Upper lobe of left lung (tissue), 6 donors: ENCODE measurements around the gene ABCA8. TPM values are rescaled to one million over a fixed set of nuclear protein-coding genes. Genes with fewer than 3 reads are reported as not detected.
A peak's percentile ranks its signal among the peaks of the same experiment; 100 is the strongest.

ENCODE experiments used
- ATAC-seq, 2 donors: fragments of 200-7000 bp; cut with Tn5 transposase; one replicate each; pipeline ENCODE4 v1.9.1; 2022; ENCODE audit warnings: mild to moderate bottlenecking in 2 of 2, moderate library complexity in 2 of 2; ENCODE audit not compliant: low FRiP score in 2 of 2
- DNase-seq, 2 donors: peaks; one replicate each; pipeline ENCODE4 v3.0.0-alpha.2; 2019 to 2020
- H3K27ac ChIP-seq, 4 donors: fragments of 200-600 bp; sonication (generic); one replicate each; pipeline ENCODE4 v1.5.1; 2016 to 2019
- H3K27me3 ChIP-seq, 4 donors: fragments of 200-600 bp; sonication (generic); one replicate each; pipeline ENCODE4 v1.5.1; 2017 to 2019
- H3K36me3 ChIP-seq, 4 donors: fragments of 200-600 bp; sonication (generic); one replicate each; pipeline ENCODE4 v1.5.1; 2016 to 2019
- H3K4me1 ChIP-seq, 4 donors: fragments of 200-600 bp; sonication (generic); one replicate each; pipeline ENCODE4 v1.5.1; 2018 to 2019
- H3K4me3 ChIP-seq, 4 donors: fragments of 200-600 bp; sonication (generic); one replicate each; pipeline ENCODE4 v1.5.1; 2017 to 2019; ENCODE audit warnings: mild to moderate bottlenecking in 2 of 4, moderate library complexity in 1 of 4
- H3K9me3 ChIP-seq, 4 donors: fragments of 200-600 bp; sonication (generic); one replicate each; pipeline ENCODE4 v1.5.1; 2018 to 2019
- EP300 ChIP-seq, 4 donors: sonication (generic); formaldehyde crosslinking; IDR thresholded peaks; one replicate each; pipeline ENCODE4 v1.5.1; 2017; ENCODE audit warnings: antibody characterized with exemption in 4 of 4, control low read depth in 2 of 4
- POLR2A ChIP-seq, 4 donors: fragments of 450-650 bp; IDR thresholded peaks; one replicate each; pipeline ENCODE4 v1.5.1; 2016 to 2017; ENCODE audit warnings: antibody characterized with exemption in 4 of 4, mild to moderate bottlenecking in 2 of 4
- POLR2AphosphoS5 ChIP-seq, 2 donors: sonication (generic); formaldehyde crosslinking; IDR thresholded peaks; one replicate each; pipeline ENCODE4 v1.5.1; 2017; ENCODE audit warnings: antibody characterized with exemption in 2 of 2
- WGBS, 2 donors: methylation state at CpG; one replicate each; pipeline ENCODE4 v1.1.5; 2017 to 2018; 5-methylcytosine and 5-hydroxymethylcytosine counted together
- total RNA-seq, 6 donors: library from RNA; depleted of rRNA in 4 of 6; stranded (reverse); fragments of >200 nt in 4 of 6; gene quantifications; one replicate each; pipeline versions ENCODE4 v1.1.0 to v1.2.1, GENCODE V29; 2016 to 2021
- TF ChIP-seq, protein P1 (sequence below), 6 experiments: fragments of 450-650 bp in 4 of 6; fragments of 200-600 bp in 2 of 6; sonication (generic) in 2 of 6; IDR thresholded peaks; one replicate each; pipeline ENCODE4 v1.5.1; 2016 to 2019; ENCODE audit warnings: antibody characterized with exemption in 6 of 6
- donor health status: DM: no; HTN: no; CAD: no; lungs with moderate emphysema.
- donor health status: DM: no; HTN: yes; CAD: no; lungs with severe emphysema.

Gene ABCA8
- total RNA-seq, 6 donors from 2014 or later = 26.2 to 86.9 (median 42.9) TPM

DNA sequence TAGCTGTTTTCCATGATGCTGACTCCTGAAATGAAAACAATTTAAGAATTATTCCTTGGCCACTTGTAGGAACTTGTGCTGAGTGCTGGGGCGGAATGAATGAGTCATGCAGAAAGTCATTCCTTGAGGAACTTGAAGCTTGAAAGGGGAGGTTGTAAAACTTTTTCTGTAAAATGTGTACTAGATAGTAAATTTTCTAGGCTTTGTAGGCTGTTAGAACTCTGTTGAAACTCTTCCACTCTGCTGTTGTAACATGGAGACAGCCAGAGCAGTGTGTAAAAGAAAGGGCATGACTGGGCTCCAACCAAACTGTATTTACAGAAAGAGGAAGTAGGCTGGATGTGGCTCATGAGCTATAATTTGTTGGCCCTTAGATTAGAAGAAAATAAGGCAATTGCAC, 46.1 kb downstream of the ABCA8 start:
- H3K36me3 ChIP-seq = no peaks in the 10 kb centered on the region
- peak overlapping the region; percentile 38 to 52 (median 46) for H3K27ac ChIP-seq
- H3K4me1 ChIP-seq = peaks cover 0 to 9% (median 4%) of the 10 kb centered on the region in 4 donors
- H3K9me3 ChIP-seq = no peaks in the 10 kb centered on the region
- 23 to 32% methylated on average over 1 of the region's 1 CpG for WGBS, 2 donors
- ATAC-seq (peak; percentile 68 to 89), DNase-seq (peak in 1 of 2 donors; percentile 58)
- no peak overlapping the region for H3K4me3 ChIP-seq
- TF ChIP-seq, protein P1, sequence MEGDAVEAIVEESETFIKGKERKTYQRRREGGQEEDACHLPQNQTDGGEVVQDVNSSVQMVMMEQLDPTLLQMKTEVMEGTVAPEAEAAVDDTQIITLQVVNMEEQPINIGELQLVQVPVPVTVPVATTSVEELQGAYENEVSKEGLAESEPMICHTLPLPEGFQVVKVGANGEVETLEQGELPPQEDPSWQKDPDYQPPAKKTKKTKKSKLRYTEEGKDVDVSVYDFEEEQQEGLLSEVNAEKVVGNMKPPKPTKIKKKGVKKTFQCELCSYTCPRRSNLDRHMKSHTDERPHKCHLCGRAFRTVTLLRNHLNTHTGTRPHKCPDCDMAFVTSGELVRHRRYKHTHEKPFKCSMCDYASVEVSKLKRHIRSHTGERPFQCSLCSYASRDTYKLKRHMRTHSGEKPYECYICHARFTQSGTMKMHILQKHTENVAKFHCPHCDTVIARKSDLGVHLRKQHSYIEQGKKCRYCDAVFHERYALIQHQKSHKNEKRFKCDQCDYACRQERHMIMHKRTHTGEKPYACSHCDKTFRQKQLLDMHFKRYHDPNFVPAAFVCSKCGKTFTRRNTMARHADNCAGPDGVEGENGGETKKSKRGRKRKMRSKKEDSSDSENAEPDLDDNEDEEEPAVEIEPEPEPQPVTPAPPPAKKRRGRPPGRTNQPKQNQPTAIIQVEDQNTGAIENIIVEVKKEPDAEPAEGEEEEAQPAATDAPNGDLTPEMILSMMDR (IDR thresholded peaks at IDR 0.05) = no peak
- TF ChIP-seq POLR2AphosphoS5 (IDR thresholded peaks at IDR 0.05) = no peak
- TF ChIP-seq EP300 (IDR thresholded peaks at IDR 0.05) = no peak
- TF ChIP-seq POLR2A (IDR thresholded peaks at IDR 0.05) = no peak
- no peaks in the 10 kb centered on the region for H3K27me3 ChIP-seq

- H3K27ac ChIP-seq = peak overlapping the region in 1 of 4 donors; percentile 41
- no peaks in the 10 kb centered on the region for H3K9me3 ChIP-seq
- no peaks in the 10 kb centered on the region for H3K36me3 ChIP-seq
- 73% methylated on average over 2 of the region's 2 CpGs for WGBS, 2 donors
- no peak overlapping the region for H3K4me3 ChIP-seq
- DNase-seq (no peak), ATAC-seq (no peak)
- peaks cover 0 to 9% (median 4%) of the 10 kb centered on the region in 4 donors for H3K4me1 ChIP-seq
- TF ChIP-seq, protein P1 (IDR thresholded peaks at IDR 0.05) = no peak
- no peak for TF ChIP-seq POLR2AphosphoS5 (IDR thresholded peaks at IDR 0.05)
- no peak for TF ChIP-seq EP300 (IDR thresholded peaks at IDR 0.05)
- no peak for TF ChIP-seq POLR2A (IDR thresholded peaks at IDR 0.05)
- H3K27me3 ChIP-seq = no peaks in the 10 kb centered on the region
Observed at GRCh38 chr17:68908045-68908444, 47.1 kb downstream of the ABCA8 start.

DNA sequence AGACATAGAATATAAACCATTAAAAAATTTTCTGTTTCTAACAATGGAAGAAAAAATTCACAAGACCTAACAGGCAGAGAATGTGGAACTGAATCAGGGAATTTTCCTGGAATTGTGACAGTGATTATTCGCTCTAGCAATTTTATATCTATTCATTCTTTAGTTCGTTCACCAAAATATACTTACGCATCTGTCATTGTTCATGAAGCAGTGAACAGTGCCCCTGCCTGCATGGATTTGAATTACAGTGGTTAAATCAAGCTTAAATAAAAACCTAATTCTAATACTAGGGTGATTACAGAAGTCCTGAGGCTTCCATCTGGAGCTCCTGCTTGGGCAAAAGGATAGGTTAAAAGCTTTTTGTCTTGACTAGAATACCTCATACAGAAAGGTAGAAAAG, 48.6 kb downstream of the ABCA8 start:
- Histone ChIP-seq H3K27me3 (no peaks in the 10 kb centered on the region), H3K4me3 (no peak overlapping the region), H3K9me3 (no peaks in the 10 kb centered on the region), H3K36me3 (no peaks in the 10 kb centered on the region), H3K27ac (no peak overlapping the region), H3K4me1 (peaks cover 0 to 9% (median 4%) of the 10 kb centered on the region in 4 donors)
- WGBS, 2 donors = 79 to 82% methylated on average over 3 of the region's 3 CpGs
- DNase-seq (no peak), ATAC-seq (no peak)
- TF ChIP-seq, protein P1 (IDR thresholded peaks at IDR 0.05) = peak in 2 of 6 experiments; percentile 24 to 25
- no peak for TF ChIP-seq EP300 (IDR thresholded peaks at IDR 0.05)

DNA sequence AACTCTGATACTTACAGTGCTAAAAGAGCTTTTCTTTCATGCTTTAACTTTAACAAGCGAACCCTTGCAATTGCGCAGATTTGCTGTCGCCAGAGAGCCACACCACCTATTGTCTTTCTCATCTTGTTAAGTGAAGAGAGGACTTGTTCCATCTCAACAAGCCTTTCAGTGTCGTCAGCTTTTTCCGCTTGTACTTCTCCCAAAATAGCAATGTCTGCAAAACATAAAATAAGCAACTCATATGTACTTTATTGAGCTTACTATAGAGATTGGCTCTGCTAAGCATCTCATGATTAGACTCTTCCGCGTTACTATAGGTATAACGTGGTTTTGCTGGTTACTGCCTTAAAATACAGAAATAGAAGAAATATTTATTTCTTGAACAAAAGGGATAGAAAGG, 51.9 kb downstream of the ABCA8 start:
- Histone ChIP-seq H3K4me3 (no peak overlapping the region), H3K27ac (no peak overlapping the region), H3K27me3 (no peaks in the 10 kb centered on the region), H3K4me1 (no peaks in the 10 kb centered on the region), H3K9me3 (no peaks in the 10 kb centered on the region), H3K36me3 (no peaks in the 10 kb centered on the region)
- ATAC-seq (no peak), DNase-seq (no peak)
- WGBS, 2 donors = 79 to 84% methylated on average over 8 of the region's 8 CpGs
- TF ChIP-seq POLR2AphosphoS5 (IDR thresholded peaks at IDR 0.05) = no peak
- no peak for TF ChIP-seq POLR2A (IDR thresholded peaks at IDR 0.05)
- no peak for TF ChIP-seq EP300 (IDR thresholded peaks at IDR 0.05)
- TF ChIP-seq, protein P1 (IDR thresholded peaks at IDR 0.05) = no peak

DNA sequence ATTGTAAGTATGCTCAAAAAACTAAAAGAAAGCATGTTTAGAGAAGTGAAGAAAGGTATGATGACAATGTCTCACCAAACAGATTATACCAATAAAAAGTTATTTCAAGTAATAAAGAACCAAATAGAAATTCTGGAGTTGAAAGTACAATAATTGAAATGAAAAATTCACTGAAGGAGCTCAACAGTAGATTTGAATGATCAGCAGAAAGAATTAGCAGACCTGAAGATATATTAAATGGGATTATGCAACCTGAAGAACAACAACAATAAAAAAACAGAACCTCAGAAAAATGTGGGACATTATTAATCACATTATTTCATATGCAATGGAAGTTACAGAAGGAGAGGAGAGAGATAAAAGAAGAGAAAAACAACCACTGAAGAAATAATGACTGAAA, 57.6 kb downstream of the ABCA8 start:
- no peak overlapping the region for H3K27ac ChIP-seq
- no peak overlapping the region for H3K4me3 ChIP-seq
- no peaks in the 10 kb centered on the region for H3K4me1 ChIP-seq
- DNase-seq = no peak
- no peak for TF ChIP-seq POLR2AphosphoS5 (IDR thresholded peaks at IDR 0.05)
- TF ChIP-seq, protein P1 (IDR thresholded peaks at IDR 0.05) = no peak
- no peak for TF ChIP-seq EP300 (IDR thresholded peaks at IDR 0.05)
- TF ChIP-seq POLR2A (IDR thresholded peaks at IDR 0.05) = no peak
- no peaks in the 10 kb centered on the region for H3K27me3 ChIP-seq
- no peak for ATAC-seq
- no peaks in the 10 kb centered on the region for H3K9me3 ChIP-seq
- H3K36me3 ChIP-seq = no peaks in the 10 kb centered on the region
